ENCODE data around the gene CFAP57.
A peak's percentile ranks its signal among the peaks of the same experiment; 100 is the strongest.

- TF ChIP-seq CEBPB (IDR thresholded peaks at IDR 0.05; ENCODE audit: low read depth, low read length): peak; percentile 92
- no peak for TF ChIP-seq CTCF (conservative IDR thresholded peaks at IDR 0.05; ENCODE audit: low read depth, low read length)
- TF ChIP-seq POLR2A (IDR thresholded peaks at IDR 0.05; ENCODE audit: low read depth, low read length): no peak
- TF ChIP-seq RCOR1 (IDR thresholded peaks at IDR 0.05; ENCODE audit: insufficient replicate concordance, low read length): peak; percentile 6
- no peak for TF ChIP-seq SMC3 (IDR thresholded peaks at IDR 0.05; ENCODE audit: low read depth, low read length)
Measured at GRCh38 chr1:43207229-43207853, 35.2 kb downstream of the CFAP57 start.

All from IMR-90 (cell line).